Measurements from ENCODE around the gene MRTFA.

DNA sequence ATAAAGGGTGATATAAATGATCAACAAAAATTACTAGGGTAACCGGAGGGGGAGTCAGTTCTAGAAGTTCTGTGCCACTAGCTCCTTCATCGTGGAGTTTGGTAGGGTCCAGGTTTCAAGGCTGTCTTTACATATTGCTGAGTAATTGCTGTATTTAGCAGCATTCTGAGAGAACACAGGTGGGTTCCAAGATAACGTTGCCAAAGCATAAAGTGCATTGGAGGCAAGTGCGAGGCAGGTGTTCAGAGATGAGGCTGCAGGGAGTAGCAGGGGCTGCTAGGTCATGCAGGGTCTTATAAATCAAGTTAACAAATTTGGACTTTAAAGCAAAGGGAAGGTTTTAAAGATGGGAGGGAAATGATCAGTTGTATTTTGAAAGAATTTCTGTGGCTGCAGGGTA lies 248.3 kb downstream of the MRTFA start:
- TF ChIP-seq TAF1 (IDR thresholded peaks at IDR 0.05; ENCODE audit: low read depth, low read length) (no peak), POLR2A (IDR thresholded peaks at IDR 0.05; ENCODE audit: low read depth, low read length) (no peak), SPI1 (IDR thresholded peaks at IDR 0.05; ENCODE audit: low read depth, low read length) (no peak)
